HepG2 (cell line): ENCODE data around the gene SMIM1. TPM values are rescaled to one million over a fixed set of nuclear protein-coding genes. Genes with fewer than 3 reads are reported as not detected.

Experiments
- AKAP8 ChIP-seq: sonication (generic); formaldehyde crosslinking; IDR thresholded peaks from 2 replicates; pipeline ENCODE4 v1.5.1; 2020; ENCODE audit warnings: mild to moderate bottlenecking, missing genetic modification reagents
- HOXA9 ChIP-seq: sonication (generic); formaldehyde crosslinking; IDR thresholded peaks from 2 replicates; pipeline ENCODE4 v1.8.1; 2022; ENCODE audit warnings: missing genetic modification reagents, mild to moderate bottlenecking, moderate library complexity, borderline replicate concordance
- MED8 ChIP-seq: sonication (generic); formaldehyde crosslinking; IDR thresholded peaks from 2 replicates; pipeline ENCODE4 v1.8.1; 2023; ENCODE audit warnings: mild to moderate bottlenecking, missing genetic modification reagents; ENCODE audit not compliant: insufficient replicate concordance
- MTF1 ChIP-seq: sonication (generic); formaldehyde crosslinking; IDR thresholded peaks from 2 replicates; pipeline ENCODE4 v1.5.0; 2020; ENCODE audit warnings: missing genetic modification reagents
- RAD51 ChIP-seq: fragments of 450-650 bp; IDR thresholded peaks from 2 replicates; pipeline ENCODE4 v1.6.1; 2016; ENCODE audit warnings: borderline replicate concordance
- SP5 ChIP-seq: IDR thresholded peaks from 2 replicates; pipeline ENCODE4 v1.6.1; 2016; ENCODE audit warnings: low read depth, borderline replicate concordance
- SRF ChIP-seq: IDR thresholded peaks from 2 replicates; pipeline ENCODE4 v1.6.1; 2011; ENCODE audit warnings: mild to moderate bottlenecking, low read depth, low read length, moderate library complexity
- STAG1 ChIP-seq: sonication (generic); formaldehyde crosslinking; IDR thresholded peaks from 2 replicates; pipeline ENCODE4 v1.4.0; 2020; ENCODE audit warnings: missing genetic modification reagents
- ZNF451 ChIP-seq: sonication (generic); formaldehyde crosslinking; IDR thresholded peaks from 2 replicates; pipeline ENCODE4 v1.5.0; 2020; ENCODE audit warnings: mild to moderate bottlenecking, missing genetic modification reagents
- ZNF672 ChIP-seq: sonication (generic); formaldehyde crosslinking; IDR thresholded peaks from 2 replicates; pipeline ENCODE4 v1.8.1; 2022; ENCODE audit warnings: missing genetic modification reagents
- ZNF724P ChIP-seq: sonication (generic); formaldehyde crosslinking; IDR thresholded peaks from 2 replicates; pipeline ENCODE4 v1.8.0; 2022; ENCODE audit warnings: missing genetic modification reagents, borderline replicate concordance
- polyA plus RNA-seq, 8 experiments: library from polyadenylated mRNA; depleted of rRNA in 3 of 8; stranded (reverse) in 7 of 8; unstranded in 1 of 8; fragments of >200 nt; fragmentation: Illumina TruSeq in 4 of 8; extraction: Trizol in 4 of 8; gene quantifications; 2 replicates each; pipeline versions ENCODE4 v1.2.1 to v1.2.3, GENCODE V29; 2011 to 2016; ENCODE audit warnings: low read depth in 4 of 8, missing spikeins in 1 of 8, mixed read lengths in 1 of 8; ENCODE audit not compliant: insufficient read depth in 1 of 8
- total RNA-seq, 5 experiments: library from RNA; depleted of rRNA; stranded (reverse); fragments of >200 nt; fragmentation: Illumina TruSeq; extraction: Trizol; gene quantifications; 2 replicates each; pipeline ENCODE4 v1.2.3, GENCODE V29; 2016; ENCODE audit warnings: low read depth in 1 of 5
- TF ChIP-seq, protein P1 (sequence below): sonication (generic); formaldehyde crosslinking; IDR thresholded peaks from 2 replicates; pipeline ENCODE4 v1.4.0; 2020; ENCODE audit warnings: mild to moderate bottlenecking, missing genetic modification reagents, borderline replicate concordance
- TF ChIP-seq, protein P2 (sequence below): sonication (generic); formaldehyde crosslinking; IDR thresholded peaks from 2 replicates; pipeline ENCODE4 v1.4.0; 2020; ENCODE audit warnings: missing genetic modification reagents
- TF ChIP-seq, protein P3 (sequence below): sonication (generic); formaldehyde crosslinking; IDR thresholded peaks from 2 replicates; pipeline ENCODE4 v1.4.0; 2020; ENCODE audit warnings: mild to moderate bottlenecking, missing genetic modification reagents

SMIM1 gene
- total and polyA plus RNA-seq, 2 of the 13 experiments (the other 11 are each of a cell fraction or from before 2014, with no cell fraction given), result 12.4 to 56.3 TPM

DNA sequence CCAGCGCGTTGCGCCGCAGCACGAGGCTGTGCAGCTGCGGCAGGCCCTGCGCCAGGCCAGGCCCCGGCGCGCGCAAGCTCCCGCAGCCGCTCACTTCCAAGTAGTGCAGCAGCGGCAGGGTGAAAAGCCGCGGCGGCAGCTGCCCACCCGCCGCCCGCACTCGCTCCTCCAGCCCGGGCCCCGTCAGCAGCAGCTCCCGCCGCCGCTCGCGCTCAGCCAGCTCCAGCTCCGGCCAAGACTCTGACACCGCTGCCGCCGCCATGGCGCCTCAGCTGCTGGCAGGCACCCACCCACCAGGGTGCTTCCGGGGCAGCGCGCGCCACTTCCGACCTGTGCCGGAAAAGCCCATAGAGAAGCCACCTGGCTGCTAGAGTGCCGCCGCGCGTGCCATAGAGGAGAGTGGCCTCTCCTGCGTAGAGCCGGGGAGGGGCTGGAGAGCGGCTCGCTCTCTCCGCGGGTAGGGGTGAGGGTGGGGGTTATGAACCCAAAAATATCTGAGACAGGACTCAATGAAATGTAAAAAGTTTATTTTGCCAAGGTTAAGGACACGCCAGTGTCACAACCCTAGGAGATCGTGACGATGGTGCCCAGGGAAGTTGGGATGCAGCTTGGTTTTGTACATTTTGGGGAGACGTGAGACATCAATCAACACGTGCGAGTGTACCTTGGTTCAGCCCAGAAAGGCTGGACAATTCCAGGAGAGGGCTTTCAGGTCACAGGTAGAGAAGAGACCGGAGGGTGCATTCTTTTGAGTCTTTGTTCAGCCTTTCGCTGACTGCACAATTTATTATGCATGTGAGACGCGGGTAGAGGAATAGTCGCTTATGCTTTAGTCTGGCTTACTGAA lies 23.9 kb downstream of the SMIM1 start, which contains the start of gene LRRC47 (continued):
- TF ChIP-seq, protein P1, sequence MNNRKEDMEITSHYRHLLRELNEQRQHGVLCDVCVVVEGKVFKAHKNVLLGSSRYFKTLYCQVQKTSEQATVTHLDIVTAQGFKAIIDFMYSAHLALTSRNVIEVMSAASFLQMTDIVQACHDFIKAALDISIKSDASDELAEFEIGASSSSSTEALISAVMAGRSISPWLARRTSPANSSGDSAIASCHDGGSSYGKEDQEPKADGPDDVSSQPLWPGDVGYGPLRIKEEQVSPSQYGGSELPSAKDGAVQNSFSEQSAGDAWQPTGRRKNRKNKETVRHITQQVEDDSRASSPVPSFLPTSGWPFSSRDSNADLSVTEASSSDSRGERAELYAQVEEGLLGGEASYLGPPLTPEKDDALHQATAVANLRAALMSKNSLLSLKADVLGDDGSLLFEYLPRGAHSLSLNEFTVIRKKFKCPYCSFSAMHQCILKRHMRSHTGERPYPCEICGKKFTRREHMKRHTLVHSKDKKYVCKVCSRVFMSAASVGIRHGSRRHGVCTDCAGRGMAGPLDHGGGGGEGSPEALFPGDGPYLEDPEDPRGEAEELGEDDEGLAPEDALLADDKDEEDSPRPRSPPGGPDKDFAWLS (CRISPR knock-in tag), result no peak
- TF ChIP-seq, protein P2, sequence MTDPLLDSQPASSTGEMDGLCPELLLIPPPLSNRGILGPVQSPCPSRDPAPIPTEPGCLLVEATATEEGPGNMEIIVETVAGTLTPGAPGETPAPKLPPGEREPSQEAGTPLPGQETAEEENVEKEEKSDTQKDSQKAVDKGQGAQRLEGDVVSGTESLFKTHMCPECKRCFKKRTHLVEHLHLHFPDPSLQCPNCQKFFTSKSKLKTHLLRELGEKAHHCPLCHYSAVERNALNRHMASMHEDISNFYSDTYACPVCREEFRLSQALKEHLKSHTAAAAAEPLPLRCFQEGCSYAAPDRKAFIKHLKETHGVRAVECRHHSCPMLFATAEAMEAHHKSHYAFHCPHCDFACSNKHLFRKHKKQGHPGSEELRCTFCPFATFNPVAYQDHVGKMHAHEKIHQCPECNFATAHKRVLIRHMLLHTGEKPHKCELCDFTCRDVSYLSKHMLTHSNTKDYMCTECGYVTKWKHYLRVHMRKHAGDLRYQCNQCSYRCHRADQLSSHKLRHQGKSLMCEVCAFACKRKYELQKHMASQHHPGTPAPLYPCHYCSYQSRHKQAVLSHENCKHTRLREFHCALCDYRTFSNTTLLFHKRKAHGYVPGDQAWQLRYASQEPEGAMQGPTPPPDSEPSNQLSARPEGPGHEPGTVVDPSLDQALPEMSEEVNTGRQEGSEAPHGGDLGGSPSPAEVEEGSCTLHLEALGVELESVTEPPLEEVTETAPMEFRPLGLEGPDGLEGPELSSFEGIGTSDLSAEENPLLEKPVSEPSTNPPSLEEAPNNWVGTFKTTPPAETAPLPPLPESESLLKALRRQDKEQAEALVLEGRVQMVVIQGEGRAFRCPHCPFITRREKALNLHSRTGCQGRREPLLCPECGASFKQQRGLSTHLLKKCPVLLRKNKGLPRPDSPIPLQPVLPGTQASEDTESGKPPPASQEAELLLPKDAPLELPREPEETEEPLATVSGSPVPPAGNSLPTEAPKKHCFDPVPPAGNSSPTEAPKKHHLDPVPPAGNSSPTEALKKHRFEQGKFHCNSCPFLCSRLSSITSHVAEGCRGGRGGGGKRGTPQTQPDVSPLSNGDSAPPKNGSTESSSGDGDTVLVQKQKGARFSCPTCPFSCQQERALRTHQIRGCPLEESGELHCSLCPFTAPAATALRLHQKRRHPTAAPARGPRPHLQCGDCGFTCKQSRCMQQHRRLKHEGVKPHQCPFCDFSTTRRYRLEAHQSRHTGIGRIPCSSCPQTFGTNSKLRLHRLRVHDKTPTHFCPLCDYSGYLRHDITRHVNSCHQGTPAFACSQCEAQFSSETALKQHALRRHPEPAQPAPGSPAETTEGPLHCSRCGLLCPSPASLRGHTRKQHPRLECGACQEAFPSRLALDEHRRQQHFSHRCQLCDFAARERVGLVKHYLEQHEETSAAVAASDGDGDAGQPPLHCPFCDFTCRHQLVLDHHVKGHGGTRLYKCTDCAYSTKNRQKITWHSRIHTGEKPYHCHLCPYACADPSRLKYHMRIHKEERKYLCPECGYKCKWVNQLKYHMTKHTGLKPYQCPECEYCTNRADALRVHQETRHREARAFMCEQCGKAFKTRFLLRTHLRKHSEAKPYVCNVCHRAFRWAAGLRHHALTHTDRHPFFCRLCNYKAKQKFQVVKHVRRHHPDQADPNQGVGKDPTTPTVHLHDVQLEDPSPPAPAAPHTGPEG (CRISPR knock-in tag), result no peak
- no peak for TF ChIP-seq AKAP8 (CRISPR knock-in tag)
- no peak for TF ChIP-seq SRF
- no peak for TF ChIP-seq STAG1
- TF ChIP-seq, protein P3, sequence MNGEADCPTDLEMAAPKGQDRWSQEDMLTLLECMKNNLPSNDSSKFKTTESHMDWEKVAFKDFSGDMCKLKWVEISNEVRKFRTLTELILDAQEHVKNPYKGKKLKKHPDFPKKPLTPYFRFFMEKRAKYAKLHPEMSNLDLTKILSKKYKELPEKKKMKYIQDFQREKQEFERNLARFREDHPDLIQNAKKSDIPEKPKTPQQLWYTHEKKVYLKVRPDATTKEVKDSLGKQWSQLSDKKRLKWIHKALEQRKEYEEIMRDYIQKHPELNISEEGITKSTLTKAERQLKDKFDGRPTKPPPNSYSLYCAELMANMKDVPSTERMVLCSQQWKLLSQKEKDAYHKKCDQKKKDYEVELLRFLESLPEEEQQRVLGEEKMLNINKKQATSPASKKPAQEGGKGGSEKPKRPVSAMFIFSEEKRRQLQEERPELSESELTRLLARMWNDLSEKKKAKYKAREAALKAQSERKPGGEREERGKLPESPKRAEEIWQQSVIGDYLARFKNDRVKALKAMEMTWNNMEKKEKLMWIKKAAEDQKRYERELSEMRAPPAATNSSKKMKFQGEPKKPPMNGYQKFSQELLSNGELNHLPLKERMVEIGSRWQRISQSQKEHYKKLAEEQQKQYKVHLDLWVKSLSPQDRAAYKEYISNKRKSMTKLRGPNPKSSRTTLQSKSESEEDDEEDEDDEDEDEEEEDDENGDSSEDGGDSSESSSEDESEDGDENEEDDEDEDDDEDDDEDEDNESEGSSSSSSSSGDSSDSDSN (CRISPR knock-in tag), result peak; percentile 55; the same call in 1 of the 2 replicates
- TF ChIP-seq SP5 (CRISPR knock-in tag), result no peak; the same call in 1 of the 2 replicates
- TF ChIP-seq MTF1 (CRISPR knock-in tag), result no peak
- TF ChIP-seq ZNF724P (CRISPR knock-in tag), result no peak; the same call in 1 of the 2 replicates
- TF ChIP-seq ZNF451 (CRISPR knock-in tag), result peak; percentile 69; the same call in 1 of the 2 replicates
- no peak for TF ChIP-seq RAD51
- TF ChIP-seq HOXA9 (CRISPR knock-in tag), result no peak
- TF ChIP-seq MED8, result peak; percentile 51
- peak; percentile 33; the same call in 1 of the 2 replicates for TF ChIP-seq ZNF672
